Caco-2 (cell line): ENCODE measurements around the gene TM4SF5. TPM values are rescaled to one million over a fixed set of nuclear protein-coding genes. Genes with fewer than 3 reads are reported as not detected.

Experiments
- BruUV-seq: library from RNA; stranded (reverse); fragments of 400-500 nt; replicated peaks from 2 replicates; lab custom pipeline; 2021; lab: Mats Ljungman, UMichigan
- CTCF ChIA-PET: fragments of 300-600 bp; sonication (Branson Sonifier 250); formaldehyde crosslinking; loops from one replicate; lab custom pipeline; 2022; ENCODE audit warnings: antibody characterized with exemption; lab: Charles Lee
- POLR2A ChIA-PET: fragments of 300-600 bp; sonication (Branson Sonifier 250); formaldehyde crosslinking; loops from one replicate; lab custom pipeline; 2022; ENCODE audit warnings: antibody characterized with exemption; lab: Charles Lee
- DNase-seq, 2 experiments: peaks; one replicate each; pipeline versions ENCODE4 v3.0.0 to v3.0.0-alpha.2; 2020 to 2022
- H3K27me3 ChIP-seq: replicated peaks from 2 replicates; pipeline ENCODE4 v1.6.0; 2011; ENCODE audit warnings: low read length; ENCODE audit not compliant: control insufficient read depth, insufficient read depth
- H3K36me3 ChIP-seq: 2 replicates; pipeline ENCODE4 v1.5.1; 2011; ENCODE audit warnings: low read length; ENCODE audit not compliant: control insufficient read depth, insufficient read depth
- H3K4me1 ChIP-seq: fragments of 250-450 bp; sonication (Bioruptor Pico); 2 replicates; pipeline ENCODE4 v1.5.1; 2020; ENCODE audit warnings: mild to moderate bottlenecking
- H3K4me3 ChIP-seq: 2 replicates; pipeline ENCODE4 v1.5.1; 2011; ENCODE audit warnings: low read depth, mild to moderate bottlenecking, control low read depth, low read length
- H3K9me3 ChIP-seq: fragments of 250-450 bp; sonication (Bioruptor Pico); 2 replicates; pipeline ENCODE4 v1.5.1; 2020; ENCODE audit warnings: mild to moderate bottlenecking, moderate library complexity
- H3K27ac Mint-ChIP-seq: one replicate; pipeline ENCODE4 v1.8.0; 2022; ENCODE audit warnings: mixed read lengths; ENCODE audit not compliant: unreplicated experiment
- H3K27me3 Mint-ChIP-seq: one replicate; pipeline ENCODE4 v1.8.0; 2022; ENCODE audit warnings: mixed read lengths; ENCODE audit not compliant: insufficient read depth, unreplicated experiment
- H3K36me3 Mint-ChIP-seq: one replicate; pipeline ENCODE4 v1.8.0; 2022; ENCODE audit warnings: mild to moderate bottlenecking, mixed read lengths; ENCODE audit not compliant: insufficient read depth, unreplicated experiment
- H3K4me1 Mint-ChIP-seq: one replicate; pipeline ENCODE4 v1.8.0; 2022; ENCODE audit warnings: low read depth, mixed read lengths; ENCODE audit not compliant: unreplicated experiment
- H3K4me3 Mint-ChIP-seq: one replicate; pipeline ENCODE4 v1.8.0; 2022; ENCODE audit warnings: mild to moderate bottlenecking, moderate library complexity, mixed read lengths; ENCODE audit not compliant: unreplicated experiment
- H3K9me3 Mint-ChIP-seq: one replicate; pipeline ENCODE4 v1.8.0; 2022; ENCODE audit warnings: mixed read lengths; ENCODE audit not compliant: unreplicated experiment
- intact Hi-C: fragments of 100-400 bp; cut with micrococcal nuclease; formaldehyde crosslinking; loops from one replicate; pipeline ENCODE4 v1.10.0; 2022; ENCODE audit not compliant: unreplicated experiment
- total RNA-seq: library from RNA; stranded (reverse); gene quantifications from 2 replicates; pipeline ENCODE4 v1.2.3, GENCODE V29; 2022
- TF ChIP-seq, protein P1 (sequence below), 2 experiments: fragments of 200-600 bp in 1 of 2; IDR thresholded peaks; 1 replicate in 1 of 2; 2 replicates in 1 of 2; pipeline versions ENCODE4 v1.5.1 to v1.8.0; 2011 to 2022; ENCODE audit warnings: antibody characterized with exemption in 1 of 2, control low read depth in 1 of 2, inconsistent platforms in 1 of 2, low read depth in 1 of 2, low read length in 1 of 2, mild to moderate bottlenecking in 1 of 2, moderate library complexity in 1 of 2; ENCODE audit not compliant: insufficient read depth in 1 of 2, severe bottlenecking in 1 of 2, unreplicated experiment in 1 of 2

Gene TM4SF5
- total RNA-seq, 1 experiment from 2014 or later: 9.9 TPM

DNA sequence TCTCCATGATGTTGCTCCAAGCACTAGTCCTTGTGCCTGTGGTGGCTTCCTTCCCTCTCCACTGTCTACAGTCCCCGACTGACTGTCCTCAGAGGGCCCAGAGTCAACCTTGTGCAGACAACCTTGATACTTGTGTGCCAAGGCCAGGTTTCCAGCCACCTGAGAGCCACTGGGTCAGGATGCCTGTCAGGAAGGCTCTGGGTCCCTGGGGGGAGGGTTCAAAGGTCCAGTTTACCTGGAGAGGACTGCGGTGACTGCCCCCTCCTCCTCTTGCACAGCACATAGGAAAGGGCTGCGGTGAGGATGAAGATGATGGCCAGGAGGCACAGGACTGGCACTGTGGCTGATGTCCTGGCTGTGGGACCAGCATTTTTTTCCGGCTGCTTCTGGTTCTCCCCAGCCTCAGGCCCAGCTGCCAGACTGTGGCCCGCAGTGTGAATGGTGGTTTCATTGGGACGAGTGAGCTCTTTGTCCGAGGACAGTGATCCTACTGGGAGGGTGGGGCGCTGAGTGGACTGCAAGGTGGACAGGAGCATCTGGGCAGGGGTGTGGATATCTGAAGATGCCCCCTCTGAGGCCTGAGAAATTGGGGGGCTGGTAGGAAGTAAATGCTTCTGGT is 36.7 kb upstream of the TM4SF5 start:
- peaks cover 21% of the 10 kb centered on the region for H3K36me3 Mint-ChIP-seq
- TF ChIP-seq, protein P1, sequence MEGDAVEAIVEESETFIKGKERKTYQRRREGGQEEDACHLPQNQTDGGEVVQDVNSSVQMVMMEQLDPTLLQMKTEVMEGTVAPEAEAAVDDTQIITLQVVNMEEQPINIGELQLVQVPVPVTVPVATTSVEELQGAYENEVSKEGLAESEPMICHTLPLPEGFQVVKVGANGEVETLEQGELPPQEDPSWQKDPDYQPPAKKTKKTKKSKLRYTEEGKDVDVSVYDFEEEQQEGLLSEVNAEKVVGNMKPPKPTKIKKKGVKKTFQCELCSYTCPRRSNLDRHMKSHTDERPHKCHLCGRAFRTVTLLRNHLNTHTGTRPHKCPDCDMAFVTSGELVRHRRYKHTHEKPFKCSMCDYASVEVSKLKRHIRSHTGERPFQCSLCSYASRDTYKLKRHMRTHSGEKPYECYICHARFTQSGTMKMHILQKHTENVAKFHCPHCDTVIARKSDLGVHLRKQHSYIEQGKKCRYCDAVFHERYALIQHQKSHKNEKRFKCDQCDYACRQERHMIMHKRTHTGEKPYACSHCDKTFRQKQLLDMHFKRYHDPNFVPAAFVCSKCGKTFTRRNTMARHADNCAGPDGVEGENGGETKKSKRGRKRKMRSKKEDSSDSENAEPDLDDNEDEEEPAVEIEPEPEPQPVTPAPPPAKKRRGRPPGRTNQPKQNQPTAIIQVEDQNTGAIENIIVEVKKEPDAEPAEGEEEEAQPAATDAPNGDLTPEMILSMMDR (IDR thresholded peaks at IDR 0.05; ENCODE audit: insufficient read depth in 1 of 2, low read depth in 1 of 2, low read length in 1 of 2, severe bottlenecking in 1 of 2, unreplicated experiment in 1 of 2): no peak
- BruUV-seq: no TSS peak
- H3K4me1 ChIP-seq: 0 out of 2 replicates have a peak, but pooled peaks cover 3% of the 10 kb centered on the region
- H3K27me3 Mint-ChIP-seq: no peaks in the 10 kb centered on the region
- DNase-seq: no peak
- H3K4me3 Mint-ChIP-seq: no peak overlapping the region
- no peaks in the 10 kb centered on the region for H3K9me3 Mint-ChIP-seq
- no peaks in the 10 kb centered on the region for H3K27me3 ChIP-seq
- H3K36me3 ChIP-seq: no peaks in the 10 kb centered on the region
- peaks cover 14% of the 10 kb centered on the region for H3K4me1 Mint-ChIP-seq
- H3K9me3 ChIP-seq: no peaks in the 10 kb centered on the region
- H3K4me3 ChIP-seq: no peak overlapping the region
- CTCF ChIA-PET: no interaction called here
- intact Hi-C loops: no loop called here
- POLR2A ChIA-PET: interaction anchor here (0.6 kb wide), 1 partner anchor 55 kb away, joined by 3 read pairs; no protein-coding TSS in a partner anchor
- no peak overlapping the region for H3K27ac Mint-ChIP-seq

DNA sequence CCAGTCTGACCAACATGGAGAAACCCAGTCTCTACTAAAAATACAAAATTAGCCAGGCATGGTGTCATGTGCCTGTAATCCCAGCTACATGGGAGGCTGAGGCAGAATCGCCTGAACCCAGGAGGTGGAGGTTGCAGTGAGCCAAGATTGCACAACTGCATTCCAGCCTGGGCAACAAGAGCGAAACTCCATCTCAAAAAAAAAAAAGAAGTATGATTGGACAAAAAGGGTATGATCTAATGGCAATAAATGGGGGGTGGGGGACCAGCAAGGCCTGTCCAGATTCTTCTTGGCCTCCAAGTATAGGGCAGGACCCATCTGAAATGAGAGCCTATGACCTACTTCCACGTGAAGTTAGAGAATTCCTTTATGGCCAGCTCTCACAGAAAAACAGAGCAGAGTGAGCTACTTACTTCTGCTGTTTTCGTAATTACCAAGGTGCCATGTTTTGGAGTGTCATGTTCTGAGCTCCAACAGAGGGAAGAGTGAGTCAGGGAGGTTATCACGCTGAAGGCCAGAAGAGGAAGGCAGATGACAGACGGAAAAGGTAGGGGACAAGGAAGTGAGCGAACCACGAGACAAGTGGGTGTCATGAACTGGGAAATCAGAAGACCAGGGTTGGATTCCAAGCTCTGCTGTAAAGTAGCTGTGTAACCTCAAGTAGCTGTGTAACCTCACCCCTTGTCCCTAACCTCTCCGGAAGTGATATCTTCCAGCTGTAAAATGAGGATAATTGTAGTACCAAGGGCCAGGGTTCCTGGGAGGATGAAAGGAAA is 35.6 kb upstream of the TM4SF5 start:
- no peak overlapping the region for H3K4me3 ChIP-seq
- Mint-ChIP-seq H3K27ac (no peak overlapping the region), H3K9me3 (no peaks in the 10 kb centered on the region), H3K4me3 (no peak overlapping the region), H3K27me3 (no peaks in the 10 kb centered on the region), H3K4me1 (peaks cover 8% of the 10 kb centered on the region), H3K36me3 (peaks cover 20% of the 10 kb centered on the region)
- no peaks in the 10 kb centered on the region for H3K4me1 ChIP-seq
- BruUV-seq: no TSS peak
- DNase-seq: no peak
- H3K27me3 ChIP-seq: no peaks in the 10 kb centered on the region
- no peaks in the 10 kb centered on the region for H3K9me3 ChIP-seq
- intact Hi-C loops: no loop called here
- TF ChIP-seq, protein P1 (IDR thresholded peaks at IDR 0.05; ENCODE audit: insufficient read depth in 1 of 2, low read depth in 1 of 2, low read length in 1 of 2, severe bottlenecking in 1 of 2, unreplicated experiment in 1 of 2): no peak
- no peaks in the 10 kb centered on the region for H3K36me3 ChIP-seq
- ChIA-PET POLR2A (interaction anchor here (0.5 to 1.1 kb wide), 2 partner anchors 42 to 44 kb away, joined by 3 read pairs; no protein-coding TSS in a partner anchor), CTCF (no interaction called here)
